Measurements from ENCODE around the gene IGF2BP1. TPM values are rescaled to one million over a fixed set of nuclear protein-coding genes. Genes with fewer than 3 reads are reported as not detected.
A peak's percentile ranks its signal among the peaks of the same experiment; 100 is the strongest.
"Not testable (repeated sequence)": the region's sequence is repeated elsewhere in the genome, so short reads cannot be mapped to it uniquely, and the experiment has no call there.

Gene IGF2BP1
- polyA plus RNA-seq, 3 donors: 12.9 to 20.4 (median 18.2) TPM

DNA sequence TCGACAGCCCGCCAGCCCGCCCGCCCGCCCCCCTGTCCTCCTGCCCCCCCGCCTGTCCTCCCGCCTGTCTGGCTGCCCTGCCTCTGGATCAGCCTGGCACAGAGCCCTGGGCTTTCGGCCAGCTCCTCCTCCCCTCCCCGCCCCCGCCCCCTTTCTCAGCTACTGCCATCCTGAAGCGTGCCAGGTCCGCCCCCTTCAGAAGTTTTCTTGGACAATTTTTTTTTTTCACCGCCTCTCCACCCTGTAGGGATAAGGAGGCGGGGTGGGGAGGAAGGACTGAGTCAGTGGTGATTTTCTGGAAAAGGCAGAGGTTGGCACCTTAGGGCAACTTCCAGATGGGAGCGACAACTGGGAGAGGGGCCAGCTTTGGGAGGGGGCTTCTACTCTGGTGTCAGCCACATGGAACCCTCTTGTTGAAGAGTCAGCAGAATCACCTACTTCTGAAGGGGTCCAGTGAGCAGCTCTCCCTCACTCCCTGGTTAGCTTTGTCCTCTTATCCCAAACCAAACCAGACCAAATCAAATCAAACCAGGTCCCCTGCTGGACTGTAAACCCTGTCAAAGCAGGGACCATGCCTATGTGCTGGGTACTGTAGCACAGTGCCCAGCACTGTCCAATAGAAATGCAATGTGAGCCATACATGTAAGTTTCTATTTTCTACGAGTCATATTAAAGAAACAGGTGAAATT lies 19.7 kb downstream of the IGF2BP1 start:
- DNase-seq (ENCODE audit: low read depth in 3 of 3, low spot score in 2 of 3): peak in 1 of 3 donors; percentile 54

DNA sequence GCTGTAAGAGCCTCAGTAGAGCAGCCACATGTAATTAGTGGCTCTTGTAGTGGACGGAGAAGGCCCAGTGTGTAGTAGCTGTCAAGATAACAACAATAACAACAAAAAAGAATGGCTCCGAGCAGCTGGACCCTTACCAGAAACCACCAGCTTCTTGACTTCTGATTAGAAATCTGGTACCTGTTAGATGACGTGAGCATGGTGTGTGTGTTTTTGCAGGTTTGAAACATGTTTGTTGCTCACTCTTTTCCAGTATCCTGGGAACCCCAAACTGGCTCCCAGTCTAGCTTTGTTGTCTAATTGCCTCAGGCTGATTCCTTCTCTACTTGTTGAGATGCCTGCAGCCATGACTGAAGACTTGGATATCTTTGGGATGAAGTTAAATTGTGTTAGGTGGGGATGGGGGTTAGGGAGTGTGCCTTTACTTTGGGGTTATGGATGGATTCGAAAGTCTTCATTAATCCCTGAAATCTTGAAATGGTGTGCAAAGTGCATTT lies 21.0 kb downstream of the IGF2BP1 start:
- no peak for DNase-seq (ENCODE audit: low read depth in 3 of 3, low spot score in 2 of 3)

DNA sequence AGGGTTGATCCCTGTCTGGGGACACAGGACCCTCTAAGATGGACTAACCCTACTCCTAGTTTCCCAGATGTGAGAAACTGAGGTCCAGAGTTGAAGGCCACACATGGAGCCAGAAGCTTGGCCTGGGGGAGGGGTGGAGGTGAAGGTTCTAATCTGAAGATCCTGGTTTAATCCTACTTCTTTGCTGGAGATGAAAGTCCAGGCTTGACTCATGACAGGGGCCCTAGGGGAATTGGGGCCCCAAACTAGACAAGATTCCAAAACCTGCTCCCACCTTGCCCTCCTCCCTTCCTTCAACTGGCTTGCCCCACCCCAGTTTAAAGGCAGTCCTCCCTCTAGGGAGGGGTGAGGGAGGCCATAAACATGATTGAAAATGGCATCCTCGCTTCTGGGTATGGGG lies 21.6 kb downstream of the IGF2BP1 start:
- DNase-seq (ENCODE audit: low read depth in 3 of 3, low spot score in 2 of 3): no peak

DNA sequence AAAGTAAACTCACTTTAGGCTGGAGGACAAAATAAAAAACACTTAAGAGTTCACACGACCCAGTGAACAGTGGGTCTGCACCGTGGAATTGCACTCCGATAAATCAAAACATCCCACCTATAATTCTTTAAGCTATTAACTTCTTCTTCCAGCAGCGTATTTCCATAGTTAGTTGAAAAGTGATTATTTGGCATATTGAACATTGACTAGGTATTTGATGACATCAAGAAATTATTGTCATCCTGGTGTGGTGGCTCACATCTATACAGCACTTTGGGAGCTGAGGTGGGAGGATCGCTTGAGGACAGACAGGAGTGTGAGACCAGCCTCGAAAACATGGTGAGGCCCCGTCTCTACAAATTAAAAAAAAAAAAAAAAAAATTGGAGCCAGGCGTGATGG lies 23.4 kb downstream of the IGF2BP1 start:
- no peak for DNase-seq (ENCODE audit: low read depth in 3 of 3, low spot score in 2 of 3)

DNA sequence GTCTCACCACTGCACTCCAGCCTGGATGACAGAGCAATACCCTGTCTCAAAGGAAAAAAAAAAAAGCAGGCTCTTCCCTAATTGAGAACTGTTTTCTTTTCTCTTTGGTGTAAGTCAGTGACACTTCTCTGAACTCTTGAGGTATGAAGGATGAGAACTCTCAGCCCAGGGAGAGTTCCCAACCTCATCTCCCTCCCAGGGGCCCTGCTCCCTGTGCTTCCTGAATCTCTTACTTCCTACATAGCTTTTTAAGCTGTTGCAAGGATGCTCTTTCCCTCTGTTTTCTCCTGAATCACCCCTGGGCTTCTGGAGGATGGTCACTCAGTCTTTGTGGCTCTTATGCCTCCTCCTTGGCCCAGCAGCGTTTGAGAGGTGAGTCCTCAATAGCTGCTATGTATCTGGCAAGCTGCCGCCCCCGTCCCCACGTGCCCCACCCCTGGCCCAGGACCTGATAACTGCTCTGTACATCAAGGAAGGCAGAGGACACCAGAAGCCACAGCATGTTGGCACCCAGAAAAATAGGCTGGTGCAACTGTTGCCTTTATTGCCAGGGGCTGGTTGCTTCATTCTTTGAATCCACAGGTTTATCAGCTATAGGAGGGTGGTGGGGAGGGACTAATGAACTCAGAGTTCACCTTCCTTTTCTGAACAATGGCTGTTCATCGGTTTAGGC lies 24.0 kb downstream of the IGF2BP1 start:
- no peak for DNase-seq (ENCODE audit: low read depth in 3 of 3, low spot score in 2 of 3)

DNA sequence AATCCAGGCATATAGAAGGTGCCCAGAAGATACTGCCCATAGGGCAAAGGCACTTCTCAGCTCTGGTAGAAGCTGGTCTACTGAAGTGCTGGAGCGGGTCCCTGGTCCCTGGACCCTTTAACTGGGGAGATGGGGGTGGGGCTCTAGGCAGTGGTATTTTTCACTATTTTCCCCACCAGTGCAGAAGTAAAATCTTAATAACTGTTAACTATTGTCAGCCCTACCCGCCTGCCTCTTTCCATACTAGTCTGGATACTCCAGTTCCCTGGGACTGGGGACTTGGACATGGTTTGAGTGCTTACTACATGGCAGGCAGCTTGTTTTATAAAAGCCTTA lies 24.6 kb downstream of the IGF2BP1 start:
- DNase-seq (ENCODE audit: low read depth in 3 of 3, low spot score in 2 of 3): no peak

DNA sequence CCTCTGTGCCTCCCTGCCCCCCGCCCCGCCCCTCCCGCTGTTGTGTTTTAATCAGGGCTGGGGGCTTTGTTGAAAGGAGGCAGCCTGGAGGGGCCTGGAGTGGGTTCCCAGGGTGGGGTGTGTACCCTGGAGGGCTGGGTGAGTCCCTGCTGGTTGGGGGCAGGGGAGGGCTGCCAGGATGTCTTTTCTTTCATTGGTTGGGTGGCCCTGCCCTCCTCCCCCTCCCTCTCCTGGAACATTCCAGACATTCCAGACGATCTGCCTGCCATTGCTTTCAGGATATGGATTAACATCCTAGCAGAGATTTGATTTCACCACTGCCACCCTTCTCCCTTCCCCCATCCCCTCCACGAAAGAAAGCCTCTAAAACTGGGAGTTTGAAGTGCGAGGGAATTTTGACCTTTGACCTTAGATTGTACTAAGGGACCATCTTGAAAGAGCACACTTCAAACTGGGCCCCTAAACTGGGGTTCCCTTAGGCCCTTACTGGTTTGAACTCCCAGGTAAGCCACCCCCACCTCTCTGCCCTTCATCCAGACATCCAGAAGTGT lies 25.3 kb downstream of the IGF2BP1 start:
- DNase-seq (ENCODE audit: low read depth in 3 of 3, low spot score in 2 of 3): no peak

DNA sequence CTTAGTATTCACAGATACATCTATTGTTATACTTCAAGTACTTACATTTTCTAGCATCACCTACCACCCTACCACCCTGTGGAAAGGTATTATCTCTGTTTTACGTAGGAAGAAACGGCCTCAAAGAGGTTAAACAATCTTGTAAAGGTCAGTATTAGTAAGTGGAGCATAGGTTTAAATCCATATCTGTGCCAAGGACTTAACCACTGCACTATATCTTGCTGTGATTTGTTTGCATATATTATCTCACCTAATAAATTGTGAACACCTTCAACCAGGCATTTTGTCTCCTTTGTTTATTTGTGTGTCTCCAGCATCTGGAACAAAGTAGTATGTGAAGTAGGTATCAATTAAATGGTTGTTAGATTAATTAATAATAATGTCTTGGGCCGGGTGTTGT lies 27.3 kb downstream of the IGF2BP1 start:
- DNase-seq (ENCODE audit: low read depth in 3 of 3, low spot score in 2 of 3): no peak

DNA sequence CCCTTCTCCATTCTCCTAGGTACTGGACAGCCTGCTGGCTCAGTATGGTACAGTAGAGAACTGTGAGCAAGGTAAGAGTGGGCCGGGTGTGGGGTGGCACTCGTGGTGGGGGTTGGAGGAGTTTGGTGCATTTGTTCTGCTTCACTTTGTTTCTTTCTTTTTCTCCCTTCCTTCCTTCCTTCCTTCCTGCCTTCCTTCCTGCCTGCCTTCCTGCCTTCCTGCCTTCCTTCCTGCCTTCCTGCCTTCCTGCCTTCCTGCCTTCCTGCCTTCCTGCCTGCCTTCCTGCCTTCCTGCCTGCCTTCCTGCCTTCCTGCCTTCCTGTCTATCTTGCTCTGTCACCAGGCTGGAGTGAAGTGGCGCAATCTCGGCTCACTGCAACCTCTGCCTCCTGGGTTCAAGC lies 29.3 kb downstream of the IGF2BP1 start:
- not testable (repeated sequence) for DNase-seq (ENCODE audit: low read depth in 3 of 3, low spot score in 2 of 3)

DNA sequence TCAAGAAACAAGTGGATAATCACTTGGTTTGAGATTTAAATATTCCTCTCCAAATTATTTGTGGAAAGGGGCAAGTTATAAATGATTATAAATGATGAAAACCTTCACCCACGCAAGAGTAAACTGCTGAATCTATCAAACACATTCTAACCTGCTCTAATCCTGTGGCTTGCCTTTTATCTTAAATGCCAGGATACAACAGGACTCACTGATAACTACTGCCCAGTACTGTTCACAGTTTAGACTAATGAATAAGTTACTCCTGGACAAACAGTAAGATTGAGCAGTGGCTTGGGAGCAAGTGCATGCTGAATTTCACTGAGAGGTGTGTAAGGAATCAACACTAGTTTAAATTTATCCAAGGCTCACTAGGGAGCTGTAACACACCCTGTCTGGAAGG lies 31.1 kb downstream of the IGF2BP1 start:
- DNase-seq (ENCODE audit: low read depth in 3 of 3, low spot score in 2 of 3): no peak

DNA sequence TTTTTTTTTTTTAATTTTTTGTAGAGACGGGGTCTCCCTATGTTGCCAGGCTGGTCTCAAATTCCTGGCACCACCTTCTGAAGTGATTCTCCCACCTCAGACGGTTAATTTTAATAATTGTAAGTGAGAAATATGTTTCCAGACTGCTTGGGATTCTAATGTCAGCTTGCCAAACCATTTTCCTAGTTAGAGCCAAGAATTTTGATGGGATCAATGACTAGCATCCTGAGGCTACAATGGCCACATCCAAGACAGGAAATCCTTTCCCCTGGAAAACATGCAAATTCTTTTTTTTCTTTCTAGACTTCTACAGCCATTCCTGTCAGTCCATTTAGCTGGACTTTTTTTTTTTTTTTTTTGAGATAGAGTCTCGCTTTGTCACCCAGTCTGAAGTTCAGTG lies 32.6 kb downstream of the IGF2BP1 start:
- DNase-seq (ENCODE audit: low read depth in 3 of 3, low spot score in 2 of 3): no peak

DNA sequence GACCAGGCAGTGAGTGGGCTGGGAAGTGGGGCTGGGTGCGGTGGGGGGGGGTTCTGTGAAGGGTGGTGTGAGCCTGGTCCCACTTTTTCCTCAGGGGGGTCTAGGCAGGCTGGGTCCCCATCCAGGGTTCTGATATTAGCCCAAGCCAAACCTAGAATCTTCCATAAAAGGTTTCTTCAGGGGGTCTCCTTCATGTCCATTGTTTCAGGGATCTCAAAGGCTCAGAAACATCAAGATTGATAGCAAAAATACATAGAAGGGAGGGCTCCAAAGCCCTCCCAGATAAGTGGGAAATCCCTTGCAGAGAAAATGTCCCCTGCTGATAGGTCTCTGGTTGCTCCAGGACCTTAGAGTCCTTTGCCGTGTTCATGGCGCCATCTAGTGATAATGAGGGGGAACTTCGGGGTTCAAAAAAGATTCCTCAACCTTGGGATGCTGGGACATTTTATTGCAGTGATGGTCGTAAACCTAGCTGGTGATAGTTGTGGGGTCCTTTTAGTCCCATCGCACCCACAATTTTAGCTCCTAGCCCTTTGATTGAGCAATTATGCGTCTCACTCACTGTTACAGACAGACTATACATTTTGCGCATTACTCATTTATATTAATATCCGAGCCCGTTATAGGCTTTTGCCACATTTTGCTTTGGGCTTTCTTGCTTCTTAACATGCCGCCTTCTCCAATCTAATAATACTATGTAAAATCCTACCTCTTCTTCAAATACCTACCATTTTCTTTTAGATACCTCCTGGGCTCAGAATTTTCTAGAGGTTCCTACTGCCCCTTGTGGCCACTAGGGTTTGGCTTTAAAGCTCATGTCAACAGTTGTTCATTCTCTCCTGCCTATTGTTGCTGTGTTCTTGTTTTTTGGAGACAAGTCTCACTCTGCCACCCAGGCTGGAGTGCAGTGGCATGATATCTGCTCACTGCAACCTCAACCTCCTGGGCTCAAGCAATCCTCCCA lies 35.1 kb downstream of the IGF2BP1 start:
- DNase-seq (ENCODE audit: low read depth in 3 of 3, low spot score in 2 of 3): peak in 2 of 3 donors; percentile 69 to 78

DNA sequence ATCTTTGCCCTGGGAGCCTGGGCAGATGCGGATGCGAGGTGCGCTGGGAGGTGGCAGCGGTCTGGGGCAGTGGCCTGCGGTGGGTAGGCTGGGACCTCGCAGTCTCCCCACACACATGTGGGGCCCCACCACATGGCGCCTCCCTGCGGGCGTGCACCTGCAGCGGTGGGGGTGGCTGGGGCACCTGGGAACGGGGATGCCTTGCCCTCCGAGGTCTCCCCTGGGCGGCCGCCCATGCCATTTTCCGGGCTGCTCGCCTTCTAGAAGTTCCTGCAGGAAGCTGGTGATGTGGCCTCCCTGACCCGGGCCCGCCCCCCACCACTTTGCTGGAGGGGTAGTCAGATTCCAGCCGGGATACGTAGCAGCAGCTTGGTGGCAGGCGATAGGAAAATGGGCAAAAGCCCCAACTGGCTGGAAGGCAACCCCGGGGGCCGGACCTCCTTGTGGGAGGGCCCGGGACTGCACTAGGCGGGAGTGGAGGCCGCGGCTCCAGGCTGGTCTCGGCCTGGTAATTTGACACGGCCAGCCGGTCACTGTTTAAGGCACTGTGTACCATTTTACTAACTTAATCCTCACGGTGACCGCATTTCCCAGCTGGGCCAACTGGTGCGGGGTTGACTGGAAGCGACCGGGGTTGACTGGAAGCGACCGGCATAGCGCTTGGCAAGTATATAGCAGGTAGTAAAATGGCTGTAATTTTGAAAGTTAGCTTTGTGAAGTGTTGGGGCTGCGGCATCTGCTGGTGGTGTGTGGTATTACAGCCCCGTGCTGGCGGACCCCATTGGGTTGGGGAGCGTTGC lies 38.5 kb downstream of the IGF2BP1 start:
- peak in 2 of 3 donors; percentile 37 to 40 for DNase-seq (ENCODE audit: low read depth in 3 of 3, low spot score in 2 of 3)

DNA sequence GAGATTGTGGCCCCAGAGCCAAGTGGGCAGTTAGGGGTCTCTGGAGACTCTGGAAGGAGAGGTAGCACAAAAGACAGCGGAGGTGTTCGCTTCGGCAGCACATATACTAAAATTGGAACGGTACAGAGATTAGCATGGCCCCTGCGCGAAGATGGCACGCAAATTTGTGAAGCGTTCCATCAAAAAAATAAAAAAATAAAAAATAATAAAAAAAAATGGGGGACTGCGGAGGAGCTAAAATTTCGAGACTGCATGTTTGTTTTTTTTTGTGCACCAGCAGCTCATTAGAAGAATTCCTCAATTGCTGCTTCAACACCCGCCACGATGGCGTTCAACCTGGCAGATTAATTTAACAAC lies 39.1 kb downstream of the IGF2BP1 start:
- DNase-seq (ENCODE audit: low read depth in 3 of 3, low spot score in 2 of 3): no peak

DNA sequence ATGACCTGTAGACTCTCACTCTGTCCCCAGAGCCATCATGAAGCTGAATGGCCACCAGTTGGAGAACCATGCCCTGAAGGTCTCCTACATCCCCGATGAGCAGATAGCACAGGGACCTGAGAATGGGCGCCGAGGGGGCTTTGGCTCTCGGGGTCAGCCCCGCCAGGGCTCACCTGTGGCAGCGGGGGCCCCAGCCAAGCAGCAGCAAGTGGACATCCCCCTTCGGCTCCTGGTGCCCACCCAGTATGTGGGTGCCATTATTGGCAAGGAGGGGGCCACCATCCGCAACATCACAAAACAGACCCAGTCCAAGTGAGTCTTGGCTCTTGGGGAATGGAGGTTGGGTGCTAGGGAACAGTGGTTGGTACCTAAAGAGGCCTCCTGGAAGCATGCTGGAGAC lies 41.0 kb downstream of the IGF2BP1 start:
- no peak for DNase-seq (ENCODE audit: low read depth in 3 of 3, low spot score in 2 of 3)

DNA sequence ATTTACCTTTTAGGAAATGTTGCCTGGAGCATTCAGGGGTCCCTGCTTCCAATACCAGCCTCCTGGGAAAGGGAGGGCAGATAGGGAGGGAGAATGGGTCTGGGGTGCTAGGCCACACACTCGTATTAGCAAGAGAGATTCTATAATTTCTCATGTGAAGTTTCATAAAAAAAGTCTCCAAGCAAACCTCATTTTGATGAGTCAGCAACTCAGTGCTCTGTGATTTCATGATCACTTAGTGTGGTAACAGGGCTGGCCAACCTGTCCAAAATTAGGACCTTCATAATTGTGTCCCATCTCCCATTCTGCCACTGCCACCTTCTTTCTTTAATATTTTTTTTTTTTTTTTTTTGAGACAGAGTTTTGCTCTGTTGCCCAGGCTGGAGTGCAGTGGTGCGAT lies 41.4 kb downstream of the IGF2BP1 start:
- no peak for DNase-seq (ENCODE audit: low read depth in 3 of 3, low spot score in 2 of 3)

DNA sequence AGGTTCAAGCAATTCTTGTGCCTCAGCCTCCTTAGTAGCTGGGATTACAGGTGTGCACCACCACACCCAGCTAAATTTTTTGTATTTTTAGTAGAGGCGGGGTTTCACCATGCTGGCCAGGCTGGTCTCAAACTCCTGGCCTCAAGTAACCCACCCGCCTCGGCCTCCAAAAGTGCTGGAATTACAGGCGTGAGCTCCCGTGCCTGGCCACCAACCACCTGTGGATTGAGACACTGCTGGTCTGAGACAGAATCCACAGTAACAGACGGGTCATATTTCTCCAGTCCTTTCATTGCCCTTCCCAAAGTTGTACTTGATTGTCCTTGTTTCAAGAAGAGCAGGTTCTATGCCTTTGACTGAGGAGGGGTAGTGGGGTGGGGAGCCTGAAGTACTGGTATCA lies 42.3 kb downstream of the IGF2BP1 start:
- not testable (repeated sequence) for DNase-seq (ENCODE audit: low read depth in 3 of 3, low spot score in 2 of 3)

DNA sequence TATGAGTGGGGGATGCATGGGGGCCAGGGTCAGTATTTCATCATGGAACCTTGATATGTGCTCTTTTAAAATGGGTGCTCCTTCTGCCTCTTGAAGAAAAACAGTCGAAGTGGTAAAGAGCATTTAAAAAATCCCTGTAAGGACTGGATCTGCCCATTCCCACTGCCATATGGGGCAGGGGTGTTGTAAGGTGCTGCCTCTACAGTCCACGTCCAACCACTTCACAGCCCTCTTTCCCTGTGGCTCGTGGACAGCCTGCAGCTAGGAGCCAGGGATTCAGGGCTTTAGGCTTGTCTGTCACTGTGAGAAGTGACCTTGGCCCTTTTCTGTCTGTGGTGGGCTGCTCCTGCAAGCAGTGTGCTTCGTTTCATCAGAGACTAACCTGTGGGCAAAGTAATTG lies 44.3 kb downstream of the IGF2BP1 start:
- no peak for DNase-seq (ENCODE audit: low read depth in 3 of 3, low spot score in 2 of 3)

DNA sequence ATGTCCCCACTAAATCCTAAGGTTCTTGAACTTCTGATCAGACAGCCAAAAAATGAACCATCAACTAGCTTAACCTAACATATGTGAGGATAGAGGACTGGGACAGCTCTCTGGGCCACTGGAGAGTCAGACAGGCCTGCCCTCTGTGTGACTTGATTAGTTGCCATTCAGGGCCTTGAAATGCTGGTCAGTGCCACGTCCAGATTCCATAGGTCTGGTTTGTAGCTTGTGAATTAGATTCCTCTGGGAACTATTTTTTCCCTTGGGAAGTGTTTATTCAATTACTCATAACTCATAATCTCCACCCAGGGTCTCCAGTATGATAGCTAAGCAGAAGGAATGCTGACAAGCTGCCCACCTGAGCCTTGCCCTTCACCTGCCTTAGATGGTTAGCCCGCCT lies 48.2 kb downstream of the IGF2BP1 start:
- DNase-seq (ENCODE audit: low read depth in 3 of 3, low spot score in 2 of 3): no peak

DNA sequence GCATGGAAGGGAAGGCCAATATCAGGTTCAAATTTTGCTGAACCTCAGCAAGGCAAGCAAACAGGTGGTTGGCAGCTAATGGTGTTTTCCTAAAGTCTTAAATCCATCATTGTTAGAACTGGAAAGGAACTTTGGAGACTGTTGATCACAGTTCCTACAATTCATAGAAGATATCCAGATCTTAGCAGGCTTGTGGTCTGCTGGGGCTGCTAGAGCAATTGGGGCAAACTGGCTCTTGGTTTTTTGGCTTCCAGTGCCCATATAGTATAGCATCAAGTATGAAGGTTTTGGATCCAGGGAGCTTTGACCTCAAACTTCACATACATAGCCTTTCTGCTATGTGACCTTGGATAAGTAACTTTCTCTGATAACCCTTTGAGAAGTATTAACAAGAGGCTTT lies 49.7 kb downstream of the IGF2BP1 start:
- DNase-seq (ENCODE audit: low read depth in 3 of 3, low spot score in 2 of 3): no peak
